ENCODE measurements around the gene CHTF18. TPM values are rescaled to one million over a fixed set of nuclear protein-coding genes. Genes with fewer than 3 reads are reported as not detected.
A peak's percentile ranks its signal among the peaks of the same experiment; 100 is the strongest.

Gene CHTF18
- total RNA-seq, 6 experiments from 2014 or later: 2.9 to 7.8 (median 4.6) TPM

GRCh38 chr16:769184-769784 is 19.1 kb upstream of the CHTF18 start:
- Histone ChIP-seq H3K4me1 (no peaks in the 10 kb centered on the region), H3K27me3 (no peaks in the 10 kb centered on the region), H3K36me3 (no peaks in the 10 kb centered on the region), H3K9me3 (no peaks in the 10 kb centered on the region), H3K27ac (no peak overlapping the region), H3K4me3 (no peak overlapping the region)
- TF ChIP-seq CTCF (IDR thresholded peaks at IDR 0.05) (no peak), POLR2A (IDR thresholded peaks at IDR 0.05) (no peak)
- intact Hi-C loops (cut with DNase I): no loop called here
- ATAC-seq (no peak), DNase-seq (no peak)
- WGBS (ENCODE audit: insufficient coverage, low coverage, low lambda C conversion rate, missing lambda C conversion rate): 57% methylated on average over 5 of the region's 20 CpGs

GRCh38 chr16:769934-770333 is 18.5 kb upstream of the CHTF18 start:
- no peak overlapping the region for H3K27ac ChIP-seq
- no peaks in the 10 kb centered on the region for H3K36me3 ChIP-seq
- H3K4me3 ChIP-seq: no peak overlapping the region
- intact Hi-C loops (cut with DNase I): no loop called here
- no peaks in the 10 kb centered on the region for H3K9me3 ChIP-seq
- ATAC-seq: no peak
- H3K4me1 ChIP-seq: no peaks in the 10 kb centered on the region
- peak in 1 of 3 donors; percentile 13 for DNase-seq
- WGBS (ENCODE audit: insufficient coverage, low coverage, low lambda C conversion rate, missing lambda C conversion rate): 60% methylated on average over 1 of the region's 19 CpGs
- TF ChIP-seq POLR2A (IDR thresholded peaks at IDR 0.05): no peak
- no peak for TF ChIP-seq CTCF (IDR thresholded peaks at IDR 0.05)
- H3K27me3 ChIP-seq: no peaks in the 10 kb centered on the region

DNA sequence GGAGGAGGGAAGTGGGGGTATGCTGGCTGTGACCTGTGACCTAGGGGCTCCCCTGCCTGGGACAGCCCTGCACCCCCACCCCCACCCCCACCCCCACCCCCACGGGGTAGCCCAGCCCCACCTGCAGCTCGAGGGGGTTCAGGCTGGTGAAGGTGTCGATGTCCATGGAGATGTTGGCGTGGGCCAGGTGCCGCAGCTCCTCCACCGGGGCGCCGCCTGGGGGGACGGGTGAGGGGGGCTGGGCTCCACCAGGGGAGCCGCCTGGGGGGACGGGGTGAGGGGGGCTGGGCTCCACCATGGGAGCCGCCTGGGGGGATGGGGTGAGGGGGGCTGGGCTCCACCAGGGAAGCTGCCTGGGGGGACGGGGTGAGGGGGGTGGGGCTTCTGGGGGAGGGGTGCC is 18.0 kb upstream of the CHTF18 start:
- no peaks in the 10 kb centered on the region for H3K9me3 ChIP-seq
- no peaks in the 10 kb centered on the region for H3K36me3 ChIP-seq
- DNase-seq (no peak), ATAC-seq (no peak)
- TF ChIP-seq POLR2A (IDR thresholded peaks at IDR 0.05) (no peak), CTCF (IDR thresholded peaks at IDR 0.05) (no peak)
- no peak overlapping the region for H3K27ac ChIP-seq
- no peaks in the 10 kb centered on the region for H3K27me3 ChIP-seq
- no peaks in the 10 kb centered on the region for H3K4me1 ChIP-seq
- intact Hi-C loops (cut with DNase I): no loop called here
- 40% methylated on average over 1 of the region's 13 CpGs for WGBS (ENCODE audit: insufficient coverage, low coverage, low lambda C conversion rate, missing lambda C conversion rate)
- H3K4me3 ChIP-seq: no peak overlapping the region

DNA sequence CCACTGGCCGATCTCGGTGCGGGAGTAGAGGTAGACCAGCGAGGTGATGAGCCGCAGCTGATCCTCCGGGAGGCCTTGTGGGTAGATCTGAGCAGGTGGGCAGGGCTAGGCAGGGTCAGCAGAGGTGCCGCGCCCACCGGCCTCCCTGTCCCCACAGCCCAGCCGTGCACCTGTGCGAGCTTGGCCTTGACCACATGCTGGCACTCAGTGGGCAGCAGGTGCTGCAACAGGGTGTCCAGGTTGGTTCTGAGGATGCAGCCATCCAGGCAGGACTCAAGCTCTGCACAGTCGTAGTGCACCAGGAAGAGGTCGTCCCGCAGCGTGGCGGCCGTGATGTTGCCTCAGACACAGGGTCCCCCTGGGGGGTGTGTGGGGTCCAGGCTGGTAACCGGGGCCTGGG is 15.5 kb upstream of the CHTF18 start:
- TF ChIP-seq CTCF (IDR thresholded peaks at IDR 0.05) (no peak), POLR2A (IDR thresholded peaks at IDR 0.05) (no peak)
- DNase-seq (no peak), ATAC-seq (no peak)
- Histone ChIP-seq H3K36me3 (no peaks in the 10 kb centered on the region), H3K27ac (no peak overlapping the region), H3K9me3 (no peaks in the 10 kb centered on the region), H3K27me3 (no peaks in the 10 kb centered on the region), H3K4me3 (no peak overlapping the region), H3K4me1 (no peaks in the 10 kb centered on the region)
- 83% methylated on average over 3 of the region's 18 CpGs for WGBS (ENCODE audit: insufficient coverage, low coverage, low lambda C conversion rate, missing lambda C conversion rate)
- intact Hi-C loops (cut with DNase I): no loop called here

Data from right lobe of liver (tissue), 6 donors.